IPS-18c (cell line): ENCODE results near the gene PDE4D.
"Not testable (repeated sequence)": the region's sequence is repeated elsewhere in the genome, so short reads cannot be mapped to it uniquely, and the experiment has no call there.

ENCODE experiments used
- H3K4me3 ChIP-seq: 2 replicates; pipeline ENCODE4 v1.7.0; 2013; ENCODE audit warnings: low read depth, mild to moderate bottlenecking, low read length, moderate library complexity; ENCODE audit not compliant: insufficient read depth
- H3K9me3 ChIP-seq: one replicate; pipeline ENCODE4 v1.6.1; 2013; ENCODE audit warnings: mild to moderate bottlenecking, low read length, moderate library complexity; ENCODE audit not compliant: control insufficient read depth, insufficient read depth

Gene PDE4D

GRCh38 chr5:59317023-59317773, 576.3 kb downstream of the PDE4D start:
- Histone ChIP-seq H3K9me3 (no peaks in the 10 kb centered on the region), H3K4me3 (no peak overlapping the region)

GRCh38 chr5:59312223-59312622, 581.3 kb downstream of the PDE4D start:
- Histone ChIP-seq H3K4me3 (no peak overlapping the region), H3K9me3 (no peaks in the 10 kb centered on the region)

- not testable (repeated sequence) for H3K9me3 ChIP-seq, H3K4me3 ChIP-seq
Observed at GRCh38 chr5:59308685-59309084, 584.8 kb downstream of the PDE4D start.

- H3K9me3 ChIP-seq, H3K4me3 ChIP-seq: not testable (repeated sequence)
Observed at GRCh38 chr5:59303289-59303716, 590.2 kb downstream of the PDE4D start.

- H3K9me3 ChIP-seq, H3K4me3 ChIP-seq: not testable (repeated sequence)
Observed at GRCh38 chr5:59302509-59302908, 591.0 kb downstream of the PDE4D start.

- Histone ChIP-seq H3K9me3 (no peaks in the 10 kb centered on the region), H3K4me3 (no peak overlapping the region)
Observed at GRCh38 chr5:59301727-59302126, 591.8 kb downstream of the PDE4D start.

- no peaks in the 10 kb centered on the region for H3K9me3 ChIP-seq
- H3K4me3 ChIP-seq = no peak overlapping the region
Observed at GRCh38 chr5:59300930-59301329, 592.6 kb downstream of the PDE4D start.

GRCh38 chr5:59299006-59299405, 594.5 kb downstream of the PDE4D start:
- no peaks in the 10 kb centered on the region for H3K9me3 ChIP-seq
- no peak overlapping the region for H3K4me3 ChIP-seq

- no peaks in the 10 kb centered on the region for H3K9me3 ChIP-seq
- no peak overlapping the region for H3K4me3 ChIP-seq
Observed at GRCh38 chr5:59296317-59297264, 596.9 kb downstream of the PDE4D start.

GRCh38 chr5:59293700-59294099, 599.8 kb downstream of the PDE4D start:
- no peak overlapping the region for H3K4me3 ChIP-seq
- H3K9me3 ChIP-seq = no peaks in the 10 kb centered on the region

GRCh38 chr5:59291941-59292340, 601.6 kb downstream of the PDE4D start:
- H3K9me3 ChIP-seq = no peaks in the 10 kb centered on the region
- no peak overlapping the region for H3K4me3 ChIP-seq

- Histone ChIP-seq H3K9me3 (no peaks in the 10 kb centered on the region), H3K4me3 (no peak overlapping the region)
Observed at GRCh38 chr5:59287884-59288283, 605.6 kb downstream of the PDE4D start.

GRCh38 chr5:59287361-59287760, 606.2 kb downstream of the PDE4D start:
- Histone ChIP-seq H3K9me3 (no peaks in the 10 kb centered on the region), H3K4me3 (no peak overlapping the region)

- H3K9me3 ChIP-seq = no peaks in the 10 kb centered on the region
- no peak overlapping the region for H3K4me3 ChIP-seq
Observed at GRCh38 chr5:59286510-59286909, 607.0 kb downstream of the PDE4D start.

GRCh38 chr5:59285300-59286016, 608.1 kb downstream of the PDE4D start:
- Histone ChIP-seq H3K9me3 (no peaks in the 10 kb centered on the region), H3K4me3 (no peak overlapping the region)

GRCh38 chr5:59282726-59283125, 610.8 kb downstream of the PDE4D start:
- H3K9me3 ChIP-seq = no peaks in the 10 kb centered on the region
- H3K4me3 ChIP-seq = no peak overlapping the region

GRCh38 chr5:59279979-59280378, 613.5 kb downstream of the PDE4D start:
- H3K4me3 ChIP-seq = no peak overlapping the region
- H3K9me3 ChIP-seq = no peaks in the 10 kb centered on the region
